GM21717 (cell line): ENCODE results near the gene SLCO4C1.

Source experiments
- ATAC-seq: cut with Tn5 transposase; IDR thresholded peaks from one replicate; pipeline ENCODE4 v1.9.1; 2021; ENCODE audit warnings: mild to moderate bottlenecking, moderate library complexity; ENCODE audit not compliant: unreplicated experiment

SLCO4C1 gene

GRCh38 chr5:102271759-102272158, 24.3 kb downstream of the SLCO4C1 start:
- ATAC-seq: no peak

- ATAC-seq: no peak
These were observed 26.0 kb downstream of the SLCO4C1 start for GRCh38 chr5:102270036-102270435.

GRCh38 chr5:102262688-102263087, 33.4 kb downstream of the SLCO4C1 start:
- no peak for ATAC-seq

- no peak for ATAC-seq
These were observed 46.7 kb downstream of the SLCO4C1 start for GRCh38 chr5:102249381-102249780.

- ATAC-seq: no peak
These were observed 52.9 kb downstream of the SLCO4C1 start for GRCh38 chr5:102243213-102243612.

GRCh38 chr5:102241809-102242421, 54.2 kb downstream of the SLCO4C1 start:
- ATAC-seq: no peak

- ATAC-seq: peak; percentile 83
These were observed 64.1 kb downstream of the SLCO4C1 start for GRCh38 chr5:102231693-102232619.

- no peak for ATAC-seq
These were observed 66.4 kb downstream of the SLCO4C1 start for GRCh38 chr5:102229685-102230084.

GRCh38 chr5:102226321-102226720, 69.8 kb downstream of the SLCO4C1 start:
- no peak for ATAC-seq

GRCh38 chr5:102223542-102224477, 72.3 kb downstream of the SLCO4C1 start:
- ATAC-seq: peak; percentile 68

GRCh38 chr5:102222772-102223171, 73.3 kb downstream of the SLCO4C1 start:
- ATAC-seq: no peak

GRCh38 chr5:102221949-102222348, 74.1 kb downstream of the SLCO4C1 start:
- no peak for ATAC-seq

GRCh38 chr5:102218159-102218558, 77.9 kb downstream of the SLCO4C1 start:
- peak; percentile 78 for ATAC-seq

- no peak for ATAC-seq
These were observed 79.4 kb downstream of the SLCO4C1 start for GRCh38 chr5:102216678-102217077.

GRCh38 chr5:102211165-102211564, 84.9 kb downstream of the SLCO4C1 start:
- no peak for ATAC-seq

- ATAC-seq: no peak
These were observed 95.2 kb downstream of the SLCO4C1 start for GRCh38 chr5:102200861-102201260.

GRCh38 chr5:102196481-102196880, 99.6 kb downstream of the SLCO4C1 start:
- ATAC-seq: no peak
